ENCODE results near the gene ANKRD52.
A peak's percentile ranks its signal among the peaks of the same experiment; 100 is the strongest.
"Not testable (repeated sequence)": the region's sequence is repeated elsewhere in the genome, so short reads cannot be mapped to it uniquely, and the experiment has no call there.

ANKRD52 gene

GRCh38 chr12:56282030-56282429 lies 23.8 kb upstream of the ANKRD52 start:
- H3K27me3 Mint-ChIP-seq (ENCODE audit: low read depth) = no peaks in the 10 kb centered on the region
- no peaks in the 10 kb centered on the region for H3K9me3 Mint-ChIP-seq
- H3K4me3 Mint-ChIP-seq = no peak overlapping the region
- H3K36me3 Mint-ChIP-seq (ENCODE audit: low read depth) = peaks cover 64% of the 10 kb centered on the region
- H3K27ac Mint-ChIP-seq = no peak overlapping the region
- TF ChIP-seq, protein P1, sequence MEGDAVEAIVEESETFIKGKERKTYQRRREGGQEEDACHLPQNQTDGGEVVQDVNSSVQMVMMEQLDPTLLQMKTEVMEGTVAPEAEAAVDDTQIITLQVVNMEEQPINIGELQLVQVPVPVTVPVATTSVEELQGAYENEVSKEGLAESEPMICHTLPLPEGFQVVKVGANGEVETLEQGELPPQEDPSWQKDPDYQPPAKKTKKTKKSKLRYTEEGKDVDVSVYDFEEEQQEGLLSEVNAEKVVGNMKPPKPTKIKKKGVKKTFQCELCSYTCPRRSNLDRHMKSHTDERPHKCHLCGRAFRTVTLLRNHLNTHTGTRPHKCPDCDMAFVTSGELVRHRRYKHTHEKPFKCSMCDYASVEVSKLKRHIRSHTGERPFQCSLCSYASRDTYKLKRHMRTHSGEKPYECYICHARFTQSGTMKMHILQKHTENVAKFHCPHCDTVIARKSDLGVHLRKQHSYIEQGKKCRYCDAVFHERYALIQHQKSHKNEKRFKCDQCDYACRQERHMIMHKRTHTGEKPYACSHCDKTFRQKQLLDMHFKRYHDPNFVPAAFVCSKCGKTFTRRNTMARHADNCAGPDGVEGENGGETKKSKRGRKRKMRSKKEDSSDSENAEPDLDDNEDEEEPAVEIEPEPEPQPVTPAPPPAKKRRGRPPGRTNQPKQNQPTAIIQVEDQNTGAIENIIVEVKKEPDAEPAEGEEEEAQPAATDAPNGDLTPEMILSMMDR (IDR thresholded peaks at IDR 0.05; ENCODE audit: unreplicated experiment in 3 of 3) = no peak
- no peaks in the 10 kb centered on the region for H3K4me1 Mint-ChIP-seq

DNA sequence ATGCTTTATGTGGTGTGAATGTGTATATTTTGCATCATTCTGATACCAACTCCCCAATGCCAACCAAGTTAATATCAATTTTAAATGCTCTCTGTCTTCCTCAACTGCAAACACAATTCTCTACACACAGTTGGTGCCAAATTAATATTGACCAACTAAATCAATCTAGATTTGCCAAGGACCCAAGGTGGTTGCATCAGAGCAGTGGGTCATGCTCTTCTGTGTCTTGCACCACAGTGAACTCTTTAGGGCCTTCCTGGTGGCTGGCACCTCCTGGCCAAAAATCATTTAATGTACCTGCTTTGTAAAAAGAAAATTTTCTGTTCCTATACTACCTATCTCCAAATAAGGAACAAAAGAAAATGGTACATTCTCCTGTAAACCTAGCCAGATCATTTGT lies 22.7 kb upstream of the ANKRD52 start:
- H3K36me3 Mint-ChIP-seq (ENCODE audit: low read depth) = peaks cover 58% of the 10 kb centered on the region
- no peak overlapping the region for H3K27ac Mint-ChIP-seq
- TF ChIP-seq, protein P1 (IDR thresholded peaks at IDR 0.05; ENCODE audit: unreplicated experiment in 3 of 3) = no peak
- no peaks in the 10 kb centered on the region for H3K27me3 Mint-ChIP-seq (ENCODE audit: low read depth)
- H3K9me3 Mint-ChIP-seq = no peaks in the 10 kb centered on the region
- H3K4me1 Mint-ChIP-seq = no peaks in the 10 kb centered on the region
- no peak overlapping the region for H3K4me3 Mint-ChIP-seq

- TF ChIP-seq, protein P1 (IDR thresholded peaks at IDR 0.05; ENCODE audit: unreplicated experiment in 3 of 3) = no peak
- Mint-ChIP-seq H3K4me1 (no peaks in the 10 kb centered on the region), H3K27me3 (ENCODE audit: low read depth) (no peaks in the 10 kb centered on the region), H3K27ac (no peak overlapping the region), H3K4me3 (no peak overlapping the region), H3K9me3 (no peaks in the 10 kb centered on the region), H3K36me3 (ENCODE audit: low read depth) (peaks cover 62% of the 10 kb centered on the region)
Observed at GRCh38 chr12:56278905-56279304, 20.7 kb upstream of the ANKRD52 start.

GRCh38 chr12:56274299-56274698 lies 16.1 kb upstream of the ANKRD52 start:
- H3K27me3 Mint-ChIP-seq (ENCODE audit: low read depth) = no peaks in the 10 kb centered on the region
- H3K4me1 Mint-ChIP-seq = peaks cover 4% of the 10 kb centered on the region
- peaks cover 64% of the 10 kb centered on the region for H3K36me3 Mint-ChIP-seq (ENCODE audit: low read depth)
- no peak overlapping the region for H3K27ac Mint-ChIP-seq
- no peak overlapping the region for H3K4me3 Mint-ChIP-seq
- H3K9me3 Mint-ChIP-seq = no peaks in the 10 kb centered on the region
- TF ChIP-seq, protein P1 (IDR thresholded peaks at IDR 0.05; ENCODE audit: unreplicated experiment in 3 of 3) = no peak

GRCh38 chr12:56272468-56272867 lies 14.3 kb upstream of the ANKRD52 start:
- H3K27ac Mint-ChIP-seq; H3K27me3 Mint-ChIP-seq (ENCODE audit: low read depth); H3K4me1 Mint-ChIP-seq; H3K9me3 Mint-ChIP-seq; H3K4me3 Mint-ChIP-seq: not testable (repeated sequence)
- H3K36me3 Mint-ChIP-seq (ENCODE audit: low read depth) = peaks cover 55% of the 10 kb centered on the region

GRCh38 chr12:56271031-56271430 lies 12.8 kb upstream of the ANKRD52 start:
- peak overlapping the region in 2 of 3 experiments; percentile 5 to 35 for H3K27ac Mint-ChIP-seq
- peaks cover 52% of the 10 kb centered on the region for H3K36me3 Mint-ChIP-seq (ENCODE audit: low read depth)
- H3K27me3 Mint-ChIP-seq (ENCODE audit: low read depth) = no peaks in the 10 kb centered on the region
- H3K4me3 Mint-ChIP-seq = no peak overlapping the region
- TF ChIP-seq, protein P1 (IDR thresholded peaks at IDR 0.05; ENCODE audit: unreplicated experiment in 3 of 3) = peak in 2 of 3 experiments; percentile 31 to 33
- peaks cover 18% of the 10 kb centered on the region for H3K4me1 Mint-ChIP-seq
- no peaks in the 10 kb centered on the region for H3K9me3 Mint-ChIP-seq

Data from nephron (organoid).